Chondrocyte (in vitro differentiated cells): ENCODE measurements around the gene USP40. TPM values are rescaled to one million over a fixed set of nuclear protein-coding genes. Genes with fewer than 3 reads are reported as not detected.

ENCODE experiments used
- DNase-seq: peaks from one replicate; pipeline ENCODE4 v3.0.0; 2021; ENCODE audit warnings: mixed read lengths, low spot score
- H3K27ac Mint-ChIP-seq: one replicate; pipeline ENCODE4 v1.8.0; 2021; ENCODE audit warnings: mild to moderate bottlenecking, moderate library complexity, mixed read lengths; ENCODE audit not compliant: unreplicated experiment
- H3K27me3 Mint-ChIP-seq: 2 replicates; pipeline ENCODE4 v1.8.0; 2021; ENCODE audit warnings: low read depth, mixed read lengths
- H3K36me3 Mint-ChIP-seq: 2 replicates; pipeline ENCODE4 v1.8.0; 2021; ENCODE audit warnings: low read depth, mixed read lengths
- H3K4me1 Mint-ChIP-seq: 2 replicates; pipeline ENCODE4 v1.8.0; 2021; ENCODE audit warnings: low read depth, mild to moderate bottlenecking, mixed read lengths
- H3K4me3 Mint-ChIP-seq: one replicate; pipeline ENCODE4 v1.8.0; 2021; ENCODE audit warnings: mild to moderate bottlenecking, moderate library complexity, mixed read lengths; ENCODE audit not compliant: unreplicated experiment
- H3K9me3 Mint-ChIP-seq: 2 replicates; pipeline ENCODE4 v1.8.0; 2021; ENCODE audit warnings: low read depth, mixed read lengths
- total RNA-seq: library from RNA; stranded (reverse); gene quantifications from 3 replicates; pipeline ENCODE4 v1.2.1, GENCODE V29; 2021
- TF ChIP-seq, protein P1 (sequence below): fragments of 200-600 bp; sonication (generic); IDR thresholded peaks from 2 replicates; pipeline ENCODE4 v1.5.0; 2021; ENCODE audit warnings: antibody characterized with exemption, mild to moderate bottlenecking, moderate library complexity

The USP40 gene
- total RNA-seq, 1 donor from 2014 or later: 29.4 TPM

DNA sequence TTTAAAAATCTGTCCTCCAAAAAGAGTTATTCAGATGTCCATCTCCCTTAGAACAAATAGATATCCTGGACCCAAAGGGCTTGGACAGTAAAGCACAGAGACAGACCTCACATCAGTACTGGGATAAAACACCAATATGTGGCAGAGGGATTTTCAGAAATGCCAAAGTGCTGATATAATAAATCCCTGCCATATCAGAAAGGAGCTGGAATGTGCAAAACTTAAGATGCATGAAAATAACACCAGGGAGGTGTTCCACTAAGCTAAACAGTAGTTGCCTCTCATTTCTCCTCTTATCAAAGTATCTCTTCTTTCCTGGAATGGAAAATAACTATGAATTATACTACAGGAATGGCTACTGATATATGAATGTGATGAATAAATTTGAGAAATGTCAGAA lies 13.2 kb downstream of the USP40 start:
- no peak overlapping the region for H3K4me3 Mint-ChIP-seq
- H3K4me1 Mint-ChIP-seq: peaks cover 26% of the 10 kb centered on the region
- peak overlapping the region; percentile 39 for H3K27ac Mint-ChIP-seq
- H3K27me3 Mint-ChIP-seq: no peaks in the 10 kb centered on the region
- H3K36me3 Mint-ChIP-seq: peaks cover 12% of the 10 kb centered on the region
- TF ChIP-seq, protein P1, sequence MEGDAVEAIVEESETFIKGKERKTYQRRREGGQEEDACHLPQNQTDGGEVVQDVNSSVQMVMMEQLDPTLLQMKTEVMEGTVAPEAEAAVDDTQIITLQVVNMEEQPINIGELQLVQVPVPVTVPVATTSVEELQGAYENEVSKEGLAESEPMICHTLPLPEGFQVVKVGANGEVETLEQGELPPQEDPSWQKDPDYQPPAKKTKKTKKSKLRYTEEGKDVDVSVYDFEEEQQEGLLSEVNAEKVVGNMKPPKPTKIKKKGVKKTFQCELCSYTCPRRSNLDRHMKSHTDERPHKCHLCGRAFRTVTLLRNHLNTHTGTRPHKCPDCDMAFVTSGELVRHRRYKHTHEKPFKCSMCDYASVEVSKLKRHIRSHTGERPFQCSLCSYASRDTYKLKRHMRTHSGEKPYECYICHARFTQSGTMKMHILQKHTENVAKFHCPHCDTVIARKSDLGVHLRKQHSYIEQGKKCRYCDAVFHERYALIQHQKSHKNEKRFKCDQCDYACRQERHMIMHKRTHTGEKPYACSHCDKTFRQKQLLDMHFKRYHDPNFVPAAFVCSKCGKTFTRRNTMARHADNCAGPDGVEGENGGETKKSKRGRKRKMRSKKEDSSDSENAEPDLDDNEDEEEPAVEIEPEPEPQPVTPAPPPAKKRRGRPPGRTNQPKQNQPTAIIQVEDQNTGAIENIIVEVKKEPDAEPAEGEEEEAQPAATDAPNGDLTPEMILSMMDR: no peak
- DNase-seq: no peak
- H3K9me3 Mint-ChIP-seq: no peaks in the 10 kb centered on the region

DNA sequence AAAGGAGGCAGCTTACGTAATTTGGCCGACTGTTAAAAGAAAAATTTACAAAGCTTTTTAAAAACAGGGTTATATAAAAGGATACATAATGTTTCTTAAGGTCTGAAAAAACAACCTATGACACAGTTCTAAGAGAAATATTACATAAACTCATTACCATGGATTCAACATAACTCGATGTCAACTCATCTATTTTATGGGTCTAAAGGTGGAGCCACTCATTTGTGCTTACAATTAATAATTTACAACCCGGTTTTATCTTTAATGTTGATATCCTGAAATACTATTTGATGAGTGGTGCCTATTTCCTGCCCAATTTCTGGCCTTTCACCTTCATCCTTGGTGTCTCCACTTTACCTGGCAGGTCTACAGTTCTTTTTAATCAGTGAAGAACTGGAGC lies 15.1 kb downstream of the USP40 start:
- TF ChIP-seq, protein P1: no peak
- DNase-seq: no peak
- Mint-ChIP-seq H3K27ac (no peak overlapping the region), H3K36me3 (peaks cover 21% of the 10 kb centered on the region), H3K4me3 (no peak overlapping the region), H3K27me3 (no peaks in the 10 kb centered on the region), H3K4me1 (peaks cover 9% of the 10 kb centered on the region), H3K9me3 (no peaks in the 10 kb centered on the region)

DNA sequence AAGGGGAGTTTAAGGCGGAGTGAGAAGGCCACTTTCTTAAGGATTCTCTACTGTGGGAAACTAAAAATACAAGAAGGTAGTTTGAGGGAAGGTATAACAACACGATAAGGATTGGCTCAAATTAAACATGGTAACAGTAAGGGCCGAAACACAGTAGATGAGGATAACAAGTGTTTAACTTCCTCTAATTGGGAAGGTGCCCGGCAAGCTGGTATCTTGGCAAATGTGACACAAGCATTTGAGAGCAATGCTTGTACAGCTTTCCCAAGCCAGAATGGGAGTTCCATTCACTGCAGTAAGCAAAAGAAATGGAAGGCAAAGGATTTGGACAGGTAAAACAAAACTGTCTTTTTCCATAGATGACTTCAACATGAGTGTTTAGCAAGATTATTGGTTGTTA lies 19.8 kb downstream of the USP40 start:
- H3K9me3 Mint-ChIP-seq: no peaks in the 10 kb centered on the region
- no peak overlapping the region for H3K27ac Mint-ChIP-seq
- no peaks in the 10 kb centered on the region for H3K27me3 Mint-ChIP-seq
- no peak overlapping the region for H3K4me3 Mint-ChIP-seq
- no peaks in the 10 kb centered on the region for H3K4me1 Mint-ChIP-seq
- no peak for DNase-seq
- peaks cover 34% of the 10 kb centered on the region for H3K36me3 Mint-ChIP-seq
- TF ChIP-seq, protein P1: no peak

DNA sequence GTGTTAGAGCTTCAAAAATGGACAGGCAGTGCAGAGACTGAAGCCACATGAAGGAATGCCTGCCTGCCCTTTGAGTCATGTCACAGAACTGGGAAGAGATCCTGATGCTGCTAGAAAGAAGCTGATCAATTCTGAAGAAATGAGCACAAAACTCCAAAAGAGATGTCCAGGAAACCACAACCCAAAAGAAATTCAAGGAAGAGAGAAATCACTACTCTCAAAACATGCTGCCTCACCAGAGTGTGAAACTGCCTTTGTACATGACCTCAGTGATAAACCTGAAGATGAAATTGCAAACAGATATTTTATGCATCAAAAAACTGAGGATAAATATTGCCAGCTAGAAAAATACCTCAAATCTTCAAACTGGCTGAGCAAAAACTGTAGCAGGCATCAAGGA lies 20.5 kb downstream of the USP40 start:
- Mint-ChIP-seq H3K9me3 (no peaks in the 10 kb centered on the region), H3K4me1 (no peaks in the 10 kb centered on the region), H3K4me3 (no peak overlapping the region), H3K36me3 (peaks cover 35% of the 10 kb centered on the region), H3K27ac (no peak overlapping the region), H3K27me3 (no peaks in the 10 kb centered on the region)
- no peak for DNase-seq
- TF ChIP-seq, protein P1: no peak

DNA sequence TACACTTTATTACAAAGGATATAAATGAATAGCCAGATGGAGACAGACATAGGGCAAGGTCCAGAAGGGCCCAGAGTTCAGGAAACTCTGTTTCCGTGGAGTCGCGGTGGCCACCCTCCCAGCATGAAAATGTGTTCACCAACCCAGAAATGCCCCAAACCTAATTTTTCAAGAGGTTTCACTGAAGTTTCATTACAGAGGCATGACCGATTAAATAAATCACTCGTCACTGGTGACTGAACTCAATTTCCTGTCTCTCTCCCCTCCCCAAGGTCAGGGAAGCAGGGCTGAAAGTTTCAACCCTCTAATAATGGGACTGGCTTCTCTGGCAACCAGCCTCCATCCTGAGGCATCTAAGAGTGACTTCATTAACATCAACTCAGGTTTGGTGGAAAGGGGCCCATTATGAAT lies 22.4 kb downstream of the USP40 start:
- H3K27ac Mint-ChIP-seq: no peak overlapping the region
- no peaks in the 10 kb centered on the region for H3K27me3 Mint-ChIP-seq
- H3K4me3 Mint-ChIP-seq: no peak overlapping the region
- TF ChIP-seq, protein P1: no peak
- no peaks in the 10 kb centered on the region for H3K4me1 Mint-ChIP-seq
- H3K36me3 Mint-ChIP-seq: peaks cover 35% of the 10 kb centered on the region
- no peak for DNase-seq
- no peaks in the 10 kb centered on the region for H3K9me3 Mint-ChIP-seq
